Right ventricle myocardium inferior (tissue), 1 donor: Measurements from ENCODE around the gene BRAP. TPM values are rescaled to one million over a fixed set of nuclear protein-coding genes. Genes with fewer than 3 reads are reported as not detected.
"Not testable (repeated sequence)": the region's sequence is repeated elsewhere in the genome, so short reads cannot be mapped to it uniquely, and the experiment has no call there.

ENCODE experiments used
- ATAC-seq: fragments of 200-7000 bp; cut with Tn5 transposase; one replicate; pipeline ENCODE4 v1.9.1; 2020; ENCODE audit warnings: mild to moderate bottlenecking, moderate library complexity
- DNase-seq: peaks from one replicate; pipeline ENCODE4 v3.0.0; 2021; ENCODE audit errors: missing footprints
- intact Hi-C: fragments of 100-400 bp; cut with DNase I; formaldehyde crosslinking; loops from one replicate; pipeline ENCODE4 v1.11.0; 2022
- long read RNA-seq: library from polyadenylated mRNA; unstranded; transcript quantifications from one replicate; pipeline ENCODE4 v2.0.0, GENCODE V29; 2021
- total RNA-seq: library from RNA; stranded (reverse); fragmentation: NEBNext Ultra II Directional; extraction: Animal tissue kit (Norgen Biotek cat#: 25700); gene quantifications from one replicate; pipeline ENCODE4 v1.2.1, GENCODE V29; 2021
- donor health status: DM: no; HTN: yes; CAD: no; lungs with severe emphysema.

The BRAP gene
- total RNA-seq: 14.1 TPM
- long read RNA-seq, full-length matches to known transcripts: 18 of 20 reads
- long read RNA-seq, partial matches to known transcripts: 1 of 20 reads
- long read RNA-seq, other reads (novel, unspliced or antisense): 1 of 20 reads

GRCh38 chr12:111685811-111686573 is at the start of gene BRAP, which contains the start of gene ACAD10:
TSS of gene BRAP (minus strand) at chr12:111685956. CDS start at chr12:111685792, 164 bp downstream.
TSS of gene ACAD10 (plus strand) at chr12:111686053. CDS start at chr12:111692710, 6,657 bp downstream.
- peak; percentile 98 for DNase-seq
- peak; percentile 98 for ATAC-seq
- intact Hi-C loops: loop anchor here (10.0 kb wide), 1 partner anchor 291 kb away; no protein-coding TSS in a partner anchor

GRCh38 chr12:111733340-111733915 is 47.7 kb upstream of the BRAP start:
- no peak for ATAC-seq
- DNase-seq: no peak
- intact Hi-C loops: no loop called here

DNA sequence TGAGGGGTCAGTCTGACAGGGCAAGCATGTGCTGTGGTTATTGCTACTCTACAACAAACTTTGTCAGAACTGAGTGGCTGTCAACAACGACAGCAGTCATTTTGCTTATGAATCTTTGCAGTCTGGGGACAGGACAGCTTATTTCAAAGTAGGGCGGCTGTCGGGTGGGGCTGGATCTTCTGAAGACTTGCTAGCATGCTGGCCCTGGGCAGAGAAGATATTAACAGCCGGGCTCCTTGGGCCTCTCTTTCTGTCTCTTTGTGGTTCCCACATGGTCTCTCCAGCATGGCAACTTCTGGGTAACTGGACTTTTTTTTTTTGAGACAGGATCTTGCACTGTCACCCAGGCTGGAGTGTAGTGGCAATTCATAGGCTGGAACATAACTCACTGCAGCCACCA is 47.0 kb upstream of the BRAP start:
- DNase-seq (no peak), ATAC-seq (no peak)
- intact Hi-C loops: no loop called here

- ATAC-seq (no peak), DNase-seq (no peak)
- intact Hi-C loops: no loop called here
Observed at GRCh38 chr12:111730420-111730819, 44.7 kb upstream of the BRAP start.

- intact Hi-C loops: no loop called here
- DNase-seq (no peak), ATAC-seq (no peak)
Observed at GRCh38 chr12:111728795-111729194, 43.0 kb upstream of the BRAP start.

- intact Hi-C loops, DNase-seq, ATAC-seq: not testable (repeated sequence)
Observed at GRCh38 chr12:111723646-111724360, 38.0 kb upstream of the BRAP start.

GRCh38 chr12:111720457-111720856 is 34.7 kb upstream of the BRAP start:
- intact Hi-C loops: no loop called here
- no peak for ATAC-seq
- no peak for DNase-seq

DNA sequence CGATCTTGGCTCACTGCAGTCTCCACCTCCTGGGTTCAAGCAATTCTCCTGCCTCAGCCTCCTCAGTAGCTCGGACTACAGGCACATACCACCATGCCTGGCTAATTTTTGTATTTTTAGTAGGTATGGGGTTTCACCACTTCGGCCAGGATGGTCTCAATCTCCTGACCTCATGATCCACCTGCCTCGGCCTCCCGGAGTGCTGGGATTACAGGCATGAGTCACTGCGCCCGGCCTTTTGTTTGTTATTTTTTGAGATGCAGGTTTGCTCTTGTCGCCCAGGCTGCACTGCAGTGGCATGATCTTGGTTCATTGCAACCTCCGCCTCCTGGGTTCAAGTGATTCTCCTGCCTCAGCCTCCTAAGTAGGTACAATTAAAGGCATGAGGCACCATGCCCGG is 33.6 kb upstream of the BRAP start:
- ATAC-seq, DNase-seq, intact Hi-C loops: not testable (repeated sequence)

DNA sequence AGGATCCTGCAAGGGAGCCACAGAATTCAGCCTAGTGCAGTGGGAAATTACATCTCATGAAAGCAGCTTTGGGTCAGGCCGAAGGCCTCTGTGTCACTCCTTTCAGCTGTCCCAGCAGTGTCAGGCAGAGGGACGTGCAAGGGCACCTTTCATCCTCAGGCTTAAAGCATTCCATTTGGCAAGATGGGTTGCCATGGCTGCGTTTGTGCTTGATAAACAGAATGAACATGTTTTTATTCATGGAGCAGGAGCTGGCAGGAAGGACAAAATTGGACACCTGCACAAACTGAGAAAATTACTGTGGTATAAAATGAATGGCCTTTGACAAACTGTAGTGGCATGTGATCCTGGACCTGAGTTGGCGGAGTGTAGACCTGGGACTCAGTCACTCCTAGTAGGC is 29.5 kb upstream of the BRAP start:
- peak; percentile 83 for DNase-seq
- ATAC-seq: peak; percentile 94
- intact Hi-C loops: no loop called here

GRCh38 chr12:111706145-111706544 is 20.4 kb upstream of the BRAP start:
- no peak for DNase-seq
- ATAC-seq: no peak
- intact Hi-C loops: no loop called here

GRCh38 chr12:111705672-111706071 is 19.9 kb upstream of the BRAP start:
- ATAC-seq: no peak
- DNase-seq: no peak
- intact Hi-C loops: no loop called here

DNA sequence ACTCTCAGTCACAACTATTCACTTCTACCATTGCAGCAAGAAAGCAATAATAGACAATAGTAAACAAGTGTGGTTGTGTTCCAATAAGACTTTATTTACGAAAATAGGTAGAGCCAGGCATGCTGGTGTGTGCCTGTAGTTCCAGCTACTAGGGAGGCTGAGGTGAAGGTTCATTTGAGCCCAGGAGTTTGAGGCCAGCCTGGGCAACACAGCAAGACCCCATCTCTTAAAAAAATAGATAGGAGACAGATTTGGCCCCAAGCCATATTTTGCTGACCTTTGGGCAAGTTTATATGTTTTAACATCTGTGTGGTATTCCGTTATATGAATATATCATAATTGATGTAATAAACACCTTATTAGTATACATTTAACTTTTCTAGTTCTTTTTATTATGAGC is 14.2 kb upstream of the BRAP start:
- DNase-seq (no peak), ATAC-seq (no peak)
- intact Hi-C loops: no loop called here

GRCh38 chr12:111693818-111694217 is 8.1 kb upstream of the BRAP start:
- ATAC-seq (peak; percentile 73), DNase-seq (no peak)
- intact Hi-C loops: no loop called here

GRCh38 chr12:111692575-111693210 is 6.9 kb upstream of the BRAP start:
- ATAC-seq (no peak), DNase-seq (no peak)
- intact Hi-C loops: no loop called here

DNA sequence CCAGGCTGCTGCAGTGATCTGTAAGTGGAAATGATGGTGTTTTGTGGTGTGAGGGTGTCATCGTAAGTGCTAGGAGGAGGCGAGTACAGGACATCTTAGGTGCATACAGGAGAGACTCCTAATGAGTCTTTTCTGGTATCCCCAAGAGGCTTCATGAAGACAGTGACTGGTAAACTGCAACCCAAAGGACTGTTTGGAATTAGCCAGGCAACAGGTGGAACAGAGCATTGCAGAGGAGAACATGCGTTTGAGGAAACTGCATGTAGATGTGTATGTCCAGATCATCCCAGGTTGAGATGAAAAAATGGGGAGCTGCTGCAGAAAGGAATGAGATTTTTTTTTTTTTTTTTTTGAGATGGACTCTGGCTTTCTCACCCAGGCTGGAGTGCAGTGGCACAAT is 5.5 kb upstream of the BRAP start:
- DNase-seq (no peak), ATAC-seq (no peak)
- intact Hi-C loops: no loop called here

GRCh38 chr12:111687952-111688351 is 2.2 kb upstream of the BRAP start:
- intact Hi-C loops: loop anchor here (10.0 kb wide), 1 partner anchor 293 kb away; no protein-coding TSS in a partner anchor
- no peak for ATAC-seq
- DNase-seq: no peak

GRCh38 chr12:111687255-111687654 is 1.5 kb upstream of the BRAP start:
- intact Hi-C loops: loop anchor here (10.0 kb wide), 1 partner anchor 292 kb away; no protein-coding TSS in a partner anchor
- ATAC-seq (no peak), DNase-seq (no peak)

GRCh38 chr12:111686574-111687105 is 884 bp upstream of the BRAP start:
- no peak for DNase-seq
- intact Hi-C loops: loop anchor here (10.0 kb wide), 1 partner anchor 292 kb away; no protein-coding TSS in a partner anchor

More at GRCh38 chr12:111686574-111687105, 884 bp upstream of the BRAP start:
- no peak for ATAC-seq
